Lower leg skin (tissue), 3 donors: ENCODE measurements around the gene PANK4.

ENCODE experiments used
- POLR2A ChIP-seq, 2 donors: fragments of 450-650 bp; IDR thresholded peaks; one replicate each; pipeline ENCODE4 v1.6.1; 2016 to 2017; ENCODE audit warnings: antibody characterized with exemption in 2 of 2, mild to moderate bottlenecking in 1 of 2, moderate library complexity in 1 of 2
- TF ChIP-seq, protein P1 (sequence below), 3 donors: fragments of 450-650 bp; IDR thresholded peaks; one replicate each; pipeline ENCODE4 v1.5.1; 2016; ENCODE audit warnings: antibody characterized with exemption in 3 of 3, mild to moderate bottlenecking in 3 of 3, moderate library complexity in 2 of 3

- TF ChIP-seq, protein P1, sequence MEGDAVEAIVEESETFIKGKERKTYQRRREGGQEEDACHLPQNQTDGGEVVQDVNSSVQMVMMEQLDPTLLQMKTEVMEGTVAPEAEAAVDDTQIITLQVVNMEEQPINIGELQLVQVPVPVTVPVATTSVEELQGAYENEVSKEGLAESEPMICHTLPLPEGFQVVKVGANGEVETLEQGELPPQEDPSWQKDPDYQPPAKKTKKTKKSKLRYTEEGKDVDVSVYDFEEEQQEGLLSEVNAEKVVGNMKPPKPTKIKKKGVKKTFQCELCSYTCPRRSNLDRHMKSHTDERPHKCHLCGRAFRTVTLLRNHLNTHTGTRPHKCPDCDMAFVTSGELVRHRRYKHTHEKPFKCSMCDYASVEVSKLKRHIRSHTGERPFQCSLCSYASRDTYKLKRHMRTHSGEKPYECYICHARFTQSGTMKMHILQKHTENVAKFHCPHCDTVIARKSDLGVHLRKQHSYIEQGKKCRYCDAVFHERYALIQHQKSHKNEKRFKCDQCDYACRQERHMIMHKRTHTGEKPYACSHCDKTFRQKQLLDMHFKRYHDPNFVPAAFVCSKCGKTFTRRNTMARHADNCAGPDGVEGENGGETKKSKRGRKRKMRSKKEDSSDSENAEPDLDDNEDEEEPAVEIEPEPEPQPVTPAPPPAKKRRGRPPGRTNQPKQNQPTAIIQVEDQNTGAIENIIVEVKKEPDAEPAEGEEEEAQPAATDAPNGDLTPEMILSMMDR (IDR thresholded peaks at IDR 0.05): no peak
- no peak for TF ChIP-seq POLR2A (IDR thresholded peaks at IDR 0.05)
Measured at GRCh38 chr1:2503554-2504224, 22.7 kb downstream of the PANK4 start.
